Thyroid gland (tissue), 4 donors: ENCODE results near the gene TWF2. TPM values are rescaled to one million over a fixed set of nuclear protein-coding genes. Genes with fewer than 3 reads are reported as not detected.
A peak's percentile ranks its signal among the peaks of the same experiment; 100 is the strongest.

Source experiments
- DNase-seq, 2 donors: peaks; one replicate each; pipeline ENCODE4 v3.0.0-alpha.2; 2019
- H3K27ac ChIP-seq, 3 donors: fragments of 200-600 bp; sonication (generic); 1 replicate in 2 of 3; 2 replicates in 1 of 3; pipeline ENCODE4 v1.5.1; 2016 to 2019; ENCODE audit warnings: mild to moderate bottlenecking in 1 of 3, moderate library complexity in 1 of 3
- H3K27me3 ChIP-seq: fragments of 200-600 bp; sonication (generic); one replicate; pipeline ENCODE4 v1.5.1; 2019
- H3K36me3 ChIP-seq, 2 donors: fragments of 200-600 bp; sonication (generic); one replicate each; pipeline ENCODE4 v1.5.1; 2016 to 2019
- H3K4me1 ChIP-seq, 2 donors: fragments of 200-600 bp; sonication (generic); one replicate each; pipeline ENCODE4 v1.5.1; 2017 to 2019
- H3K4me3 ChIP-seq, 3 donors: fragments of 200-600 bp; sonication (generic); replicated peaks in 1 of 3; 1 replicate in 2 of 3; 2 replicates in 1 of 3; pipeline ENCODE4 v1.5.1; 2016; ENCODE audit warnings: mild to moderate bottlenecking in 1 of 3
- H3K9me3 ChIP-seq: fragments of 200-600 bp; sonication (generic); one replicate; pipeline ENCODE4 v1.5.1; 2017
- CTCF ChIP-seq, 6 experiments: fragments of 200-600 bp in 3 of 6; fragments of 450-650 bp in 3 of 6; sonication (generic) in 3 of 6; IDR thresholded peaks; one replicate each; pipeline ENCODE4 v1.5.1; 2016 to 2019; ENCODE audit warnings: antibody characterized with exemption in 6 of 6, mild to moderate bottlenecking in 2 of 6, inconsistent platforms in 1 of 6, moderate library complexity in 1 of 6
- POLR2A ChIP-seq, 2 donors: fragments of 450-650 bp; IDR thresholded peaks; one replicate each; pipeline ENCODE4 v1.6.1; 2017; ENCODE audit warnings: antibody characterized with exemption in 2 of 2, mild to moderate bottlenecking in 2 of 2, moderate library complexity in 1 of 2
- WGBS, 2 donors: methylation state at CpG; one replicate each; pipeline ENCODE4 v1.1.5; 2017; 5-methylcytosine and 5-hydroxymethylcytosine counted together
- intact Hi-C: fragments of 100-400 bp; cut with DNase I; formaldehyde crosslinking; loops from one replicate; pipeline ENCODE4 v1.15.1; 2023
- total RNA-seq, 4 donors: library from RNA; depleted of rRNA; stranded (reverse); fragments of >200 nt; gene quantifications; one replicate each; pipeline ENCODE4 v1.2.3, GENCODE V29; 2016

TWF2 gene
- total RNA-seq, 4 donors from 2014 or later: 28.3 to 61.1 (median 50.4) TPM

DNA sequence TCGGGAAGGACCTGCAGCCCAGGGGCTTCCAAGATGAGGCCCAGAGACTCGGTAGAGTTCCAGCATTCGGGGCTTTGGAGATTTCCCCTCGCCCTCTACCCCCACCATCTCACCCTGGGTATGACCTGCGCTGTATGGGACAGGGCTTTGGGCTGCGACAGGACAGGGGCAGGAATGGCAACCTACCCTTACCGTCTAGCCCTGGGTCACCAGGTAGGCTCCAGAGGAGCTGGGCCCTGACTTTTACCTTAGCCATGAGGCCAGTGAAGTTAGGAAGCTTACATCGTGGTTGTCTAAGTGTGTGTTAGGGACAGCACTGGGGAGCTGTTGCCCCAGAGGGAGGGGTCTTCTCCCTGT is 7.3 kb upstream of the TWF2 start:
- no peaks in the 10 kb centered on the region for H3K27me3 ChIP-seq
- H3K9me3 ChIP-seq: no peaks in the 10 kb centered on the region
- H3K4me3 ChIP-seq: peak overlapping the region in 1 of 3 donors; percentile 41
- H3K4me1 ChIP-seq: peaks cover 5 to 36% of the 10 kb centered on the region in 2 donors
- intact Hi-C loops: no loop called here
- no peak for DNase-seq
- H3K27ac ChIP-seq: peak overlapping the region; percentile 59 to 79 (median 68)
- TF ChIP-seq CTCF (IDR thresholded peaks at IDR 0.05): no peak
- no peak for TF ChIP-seq POLR2A (IDR thresholded peaks at IDR 0.05)
- peaks cover 0 to under 1% of the 10 kb centered on the region in 2 donors for H3K36me3 ChIP-seq
- WGBS, 2 donors: 21 to 40% methylated on average over 5 to 8 of the region's 8 CpGs

DNA sequence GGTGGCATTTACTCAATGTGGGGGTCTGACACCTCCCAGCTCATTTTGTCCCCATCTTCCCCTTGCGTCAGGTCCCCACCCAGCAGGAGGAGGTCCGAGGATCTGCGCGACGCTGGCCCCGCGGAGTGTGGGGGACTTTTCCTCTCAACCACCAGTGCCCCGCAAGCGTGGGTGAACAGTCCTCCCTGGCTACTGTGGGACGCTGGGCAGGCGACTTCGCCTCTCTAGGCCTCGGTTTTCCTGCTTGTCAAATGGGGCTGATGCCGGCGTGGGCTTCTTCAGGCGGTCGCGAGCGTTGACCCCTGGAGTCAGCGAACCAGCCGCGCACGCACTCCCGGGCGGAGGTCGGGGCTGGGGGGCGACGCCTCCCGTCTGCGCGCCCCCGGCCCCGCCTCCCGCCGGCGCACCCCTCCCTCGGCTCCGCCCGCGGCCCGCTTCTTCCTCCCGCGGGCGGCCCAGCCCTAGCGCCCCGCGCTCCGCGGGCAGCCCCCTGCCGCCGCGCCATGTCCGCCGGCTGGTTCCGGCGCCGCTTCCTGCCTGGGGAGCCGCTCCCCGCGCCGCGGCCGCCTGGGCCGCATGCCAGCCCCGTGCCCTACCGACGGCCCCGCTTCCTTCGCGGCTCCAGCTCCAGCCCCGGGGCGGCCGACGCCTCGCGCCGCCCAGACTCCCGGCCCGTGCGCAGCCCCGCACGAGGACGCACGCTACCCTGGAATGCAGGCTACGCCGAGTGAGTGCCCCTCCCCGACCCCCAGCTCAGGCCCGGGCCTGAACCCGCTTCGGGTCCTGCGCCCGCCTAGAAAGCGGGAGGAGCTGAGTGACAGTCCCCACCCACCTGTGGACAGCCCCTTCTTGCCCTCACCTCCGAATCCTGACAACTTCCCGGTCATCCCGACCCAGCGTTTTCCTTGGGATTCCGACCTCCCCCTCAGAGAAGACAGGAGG is 6.6 kb upstream of the TWF2 start, which contains the start of gene PPM1M:
Gene PPM1M, plus strand, starts transcription at position 438 of the 942 bp plus-strand sequence. Its CDS starts 66 bp downstream, at position 504.
- Histone ChIP-seq H3K4me3 (peak within 1 kb of the TSS; percentile 30 to 53 (median 41)), H3K36me3 (no peaks in the 10 kb centered on the region), H3K9me3 (no peaks in the 10 kb centered on the region), H3K27ac (peak within 1 kb of the TSS; percentile 59 to 79 (median 68)), H3K27me3 (no peaks in the 10 kb centered on the region), H3K4me1 (peaks cover 5 to 39% of the 10 kb centered on the region in 2 donors)
- 5 to 14% methylated on average over 6 to 17 of the region's 98 CpGs for WGBS, 2 donors
- intact Hi-C loops: no loop called here
- TF ChIP-seq CTCF (IDR thresholded peaks at IDR 0.05) (no peak), POLR2A (IDR thresholded peaks at IDR 0.05) (peak in 1 of 2 donors; percentile 45)
- peak; percentile 54 to 56 for DNase-seq

DNA sequence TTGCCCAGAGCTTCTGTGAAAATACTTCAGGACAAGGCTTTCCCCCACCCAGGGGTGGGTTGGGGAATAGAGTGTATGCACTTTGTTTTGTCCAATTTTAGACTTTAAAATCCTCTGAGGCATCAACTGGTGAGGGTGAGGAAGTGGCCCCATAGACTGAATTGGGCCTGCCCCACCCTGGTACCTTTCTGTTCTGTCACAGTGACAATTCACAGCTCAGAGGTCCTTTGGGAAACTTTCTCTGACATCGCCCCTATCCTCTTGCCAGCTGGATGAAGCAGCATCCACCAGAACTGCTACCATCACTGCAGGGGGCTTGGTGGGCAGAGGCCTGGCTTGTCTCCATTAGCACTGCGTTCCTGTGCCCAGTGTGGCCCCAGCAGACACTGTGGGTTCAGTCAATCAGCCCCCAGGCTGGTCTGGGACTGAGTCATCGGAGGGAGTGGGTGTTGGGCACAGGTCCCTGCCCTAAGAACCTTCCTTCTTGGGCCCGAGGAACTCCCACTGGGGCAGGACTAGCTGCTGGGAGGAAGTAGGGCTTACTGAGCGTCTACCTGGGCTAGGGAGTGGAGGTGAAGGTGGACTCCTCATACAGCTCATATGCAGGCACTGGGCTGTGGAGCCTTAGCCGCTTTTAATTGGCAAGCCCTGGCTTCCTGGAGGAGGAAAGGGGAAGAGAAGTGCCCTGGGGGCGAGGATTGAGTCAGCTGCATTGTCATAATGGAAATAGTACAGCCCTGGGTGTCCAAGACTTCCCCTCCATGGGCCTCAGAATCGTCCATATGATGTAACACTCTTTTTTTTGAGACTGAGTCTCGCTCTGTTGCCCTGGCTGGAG is 5.1 kb upstream of the TWF2 start:
- H3K9me3 ChIP-seq: no peaks in the 10 kb centered on the region
- WGBS, 2 donors: 71 to 92% methylated on average over 6 to 8 of the region's 9 CpGs
- no peaks in the 10 kb centered on the region for H3K36me3 ChIP-seq
- no peak overlapping the region for H3K4me3 ChIP-seq
- H3K27ac ChIP-seq: peak overlapping the region in 1 of 3 donors; percentile 17
- no peak for DNase-seq
- H3K4me1 ChIP-seq: peaks cover 9 to 41% of the 10 kb centered on the region in 2 donors
- TF ChIP-seq CTCF (IDR thresholded peaks at IDR 0.05) (no peak), POLR2A (IDR thresholded peaks at IDR 0.05) (no peak)
- no peaks in the 10 kb centered on the region for H3K27me3 ChIP-seq
- intact Hi-C loops: no loop called here

DNA sequence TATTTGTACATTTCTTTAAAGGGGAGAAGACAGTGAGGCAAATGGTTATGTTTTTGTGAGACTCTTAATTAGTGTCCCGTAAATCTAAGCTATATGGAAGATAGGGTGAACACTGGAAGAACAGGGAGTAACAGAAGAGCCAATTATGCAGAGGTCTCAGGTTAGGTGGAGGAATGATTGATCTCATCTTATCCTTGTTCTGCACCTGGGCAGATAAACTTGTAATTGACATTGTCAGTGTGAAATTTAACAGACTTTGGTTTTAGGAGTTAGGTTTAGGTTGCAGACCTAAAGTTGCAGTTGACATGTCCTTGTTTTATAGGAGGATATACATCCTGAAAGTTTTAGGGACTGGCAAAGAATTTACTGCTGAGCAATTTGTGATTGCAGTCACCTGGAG is 3.1 kb upstream of the TWF2 start:
- no peaks in the 10 kb centered on the region for H3K9me3 ChIP-seq
- H3K27ac ChIP-seq: no peak overlapping the region
- no peak for TF ChIP-seq CTCF (IDR thresholded peaks at IDR 0.05)
- no peak for TF ChIP-seq POLR2A (IDR thresholded peaks at IDR 0.05)
- H3K27me3 ChIP-seq: no peaks in the 10 kb centered on the region
- no peak for DNase-seq
- H3K4me3 ChIP-seq: no peak overlapping the region
- 83 to 100% methylated on average over 1 of the region's 1 CpG for whole genome bisulfite sequencing, 2 donors
- peaks cover 25 to 47% of the 10 kb centered on the region in 2 donors for H3K4me1 ChIP-seq
- intact Hi-C loops: no loop called here
- H3K36me3 ChIP-seq: no peaks in the 10 kb centered on the region
